GM19193 (cell line): Measurements from ENCODE around the gene CKB.

Experiments used
- POLR2A ChIP-seq: IDR thresholded peaks from 4 replicates; pipeline ENCODE4 v1.6.1; 2011; ENCODE audit not compliant: insufficient read depth, insufficient read length; ENCODE audit errors: extremely low read depth

CKB gene

DNA sequence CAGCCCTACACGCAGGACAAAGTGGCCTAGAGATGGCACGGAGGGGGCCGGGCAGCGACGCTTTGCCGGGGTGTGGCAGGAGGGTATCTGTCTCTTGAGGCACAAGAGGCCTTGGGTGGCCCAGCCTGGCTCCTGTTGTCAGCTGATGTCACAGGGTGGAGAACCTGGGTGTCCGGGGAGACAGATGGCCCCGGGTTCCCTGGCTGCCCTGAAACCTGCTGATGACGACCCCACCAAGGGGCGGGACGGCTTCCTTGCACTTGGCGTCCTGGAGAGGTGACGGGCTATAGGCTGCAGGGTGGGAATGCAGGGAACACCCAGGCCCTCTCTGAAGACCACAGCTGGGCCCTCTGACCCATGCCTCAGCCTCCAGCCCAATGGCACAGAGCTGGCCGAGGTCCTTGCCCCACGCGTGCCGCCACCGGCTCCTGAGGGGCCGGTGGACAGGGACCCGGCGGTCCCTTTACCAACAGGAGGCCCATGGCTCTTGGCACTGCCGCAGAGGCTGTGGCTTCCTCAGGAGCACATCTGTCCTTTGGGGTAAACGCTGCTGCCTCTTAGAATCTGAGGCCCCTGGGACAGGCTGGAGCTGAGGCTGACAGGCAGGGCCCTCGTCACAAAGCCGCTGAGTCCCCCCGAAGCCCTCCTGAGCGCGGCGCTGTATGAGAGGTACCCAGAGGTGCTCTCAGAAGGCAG lies 22.7 kb upstream of the CKB start:
- TF ChIP-seq POLR2A: no peak

DNA sequence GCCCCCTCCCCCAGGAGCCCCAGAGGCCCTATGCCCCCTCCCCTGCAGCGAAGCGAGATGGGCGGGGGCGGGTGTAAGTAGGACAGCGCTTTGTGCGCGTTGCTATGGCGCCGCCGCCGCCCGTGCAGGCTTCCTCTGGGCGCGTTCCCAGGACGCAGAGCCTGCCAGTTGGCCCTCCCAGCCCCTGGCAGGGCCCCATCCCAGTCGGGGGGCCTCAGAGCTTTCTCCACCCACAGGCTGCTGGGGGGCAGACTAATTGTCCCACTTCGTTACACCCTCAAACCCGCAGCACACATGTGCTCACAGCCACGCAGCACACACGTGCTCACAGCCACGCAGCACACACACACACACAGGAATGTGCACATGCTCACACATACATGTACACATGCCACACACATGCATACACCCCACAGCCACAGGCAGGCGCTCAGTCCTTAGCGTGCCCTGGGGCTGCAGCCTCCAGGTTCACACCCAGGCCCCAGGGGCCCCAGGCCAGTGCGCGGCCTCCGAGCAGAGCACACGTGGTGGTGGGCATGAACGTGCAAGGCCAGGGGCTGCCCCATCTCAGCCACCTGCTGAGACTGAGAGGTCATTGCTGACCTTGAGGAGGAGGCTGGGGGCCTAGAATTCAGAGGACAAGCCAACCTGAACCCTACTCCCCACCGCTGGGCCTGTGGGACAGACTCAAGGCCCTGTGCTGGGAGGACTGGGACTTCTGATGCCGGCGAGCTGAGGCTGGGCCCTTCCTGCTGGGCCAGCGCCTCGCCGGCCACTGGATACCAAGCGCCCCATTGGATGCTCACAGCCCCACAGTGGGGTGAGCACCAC lies 22.0 kb upstream of the CKB start:
- no peak for TF ChIP-seq POLR2A

- no peak for TF ChIP-seq POLR2A
Observed at GRCh38 chr14:103543721-103544387, 21.2 kb upstream of the CKB start.

DNA sequence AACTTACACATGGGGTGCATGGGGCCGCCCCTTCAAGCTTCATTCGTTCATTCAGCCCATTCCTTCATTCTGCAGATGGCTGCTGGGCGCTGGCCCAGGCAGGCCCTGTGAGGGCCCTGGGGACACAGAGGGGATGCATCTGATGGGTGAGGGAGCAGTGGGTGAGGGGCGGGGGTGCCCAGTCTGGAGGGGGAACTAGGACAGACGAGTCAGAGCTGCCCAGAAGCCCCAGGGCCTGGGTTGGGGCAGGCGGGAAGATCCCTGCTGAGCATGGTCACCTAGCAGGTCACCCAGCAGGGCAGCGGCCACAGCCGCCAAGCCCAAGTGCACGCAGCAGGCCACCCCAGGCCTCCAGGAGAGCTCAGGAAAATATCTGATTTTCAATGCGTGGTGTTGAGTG lies 20.5 kb upstream of the CKB start:
- TF ChIP-seq POLR2A: no peak

DNA sequence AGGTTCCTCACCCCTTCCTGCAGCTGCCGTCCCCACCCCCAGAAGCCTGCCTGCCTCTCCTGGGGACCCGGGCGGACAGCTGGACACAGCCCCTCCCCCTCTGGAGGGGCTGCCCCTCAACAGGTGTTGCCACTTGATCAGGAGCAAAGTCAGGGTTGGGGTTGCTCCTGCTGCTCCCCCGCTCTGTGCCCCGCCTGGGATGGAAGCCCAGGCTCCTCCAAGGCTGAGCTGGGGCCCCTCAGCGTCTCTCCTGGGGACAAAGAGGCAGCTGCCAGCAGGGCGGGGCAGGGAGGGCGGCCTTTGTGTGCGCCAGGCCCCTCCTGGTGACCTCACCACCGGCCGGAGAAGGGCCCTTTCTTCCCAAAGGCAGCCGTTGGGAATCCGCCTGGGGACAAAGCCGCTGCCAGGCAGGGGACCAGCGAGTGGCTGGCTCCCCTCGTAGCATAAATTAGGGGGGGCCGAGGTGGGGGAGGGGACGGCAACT lies 20.0 kb upstream of the CKB start:
- TF ChIP-seq POLR2A: no peak

DNA sequence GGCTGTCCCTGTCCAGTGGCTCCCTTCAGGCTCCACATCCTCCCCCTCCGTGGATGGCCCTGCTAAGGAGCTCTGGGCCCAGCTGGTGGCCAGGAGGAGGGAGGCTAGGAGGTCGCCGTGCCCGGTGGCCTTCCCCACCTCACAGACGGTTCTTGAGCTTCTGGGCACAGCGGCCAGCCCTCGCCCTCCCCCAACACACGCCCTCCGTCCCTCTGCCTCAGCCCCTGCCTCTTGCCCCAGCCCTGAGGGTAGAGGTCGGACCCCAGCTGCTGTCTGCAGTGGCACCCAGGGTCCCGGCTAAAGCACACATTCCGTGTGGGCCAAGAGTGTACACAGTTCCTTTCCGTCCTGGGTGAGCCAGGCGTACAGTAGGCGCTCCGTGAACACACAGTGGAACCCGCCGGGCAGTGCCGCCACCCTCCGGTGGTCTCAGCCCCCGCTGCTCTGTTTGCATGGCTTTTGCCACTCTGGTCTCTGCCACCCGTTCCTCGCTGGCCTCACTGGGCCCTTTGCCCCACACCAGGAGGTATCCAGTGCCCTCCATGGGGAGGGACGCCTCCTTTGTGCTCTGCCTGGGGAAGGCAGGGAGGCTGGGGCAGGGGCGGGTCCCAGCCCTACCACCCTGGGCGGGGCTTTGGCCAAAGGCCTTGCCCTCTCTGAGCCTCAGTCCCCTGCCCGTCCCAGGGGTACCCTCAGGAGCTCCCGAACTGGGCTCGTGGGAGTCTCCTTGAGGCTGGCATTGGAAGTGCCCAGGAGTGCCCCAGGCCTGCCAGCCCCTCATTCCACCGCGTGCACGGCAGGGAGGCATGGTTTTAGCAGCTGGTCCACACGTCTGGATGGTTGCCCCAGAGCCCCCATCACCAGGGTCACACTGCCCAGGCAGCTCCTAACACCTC lies 19.3 kb upstream of the CKB start:
- no peak for TF ChIP-seq POLR2A

DNA sequence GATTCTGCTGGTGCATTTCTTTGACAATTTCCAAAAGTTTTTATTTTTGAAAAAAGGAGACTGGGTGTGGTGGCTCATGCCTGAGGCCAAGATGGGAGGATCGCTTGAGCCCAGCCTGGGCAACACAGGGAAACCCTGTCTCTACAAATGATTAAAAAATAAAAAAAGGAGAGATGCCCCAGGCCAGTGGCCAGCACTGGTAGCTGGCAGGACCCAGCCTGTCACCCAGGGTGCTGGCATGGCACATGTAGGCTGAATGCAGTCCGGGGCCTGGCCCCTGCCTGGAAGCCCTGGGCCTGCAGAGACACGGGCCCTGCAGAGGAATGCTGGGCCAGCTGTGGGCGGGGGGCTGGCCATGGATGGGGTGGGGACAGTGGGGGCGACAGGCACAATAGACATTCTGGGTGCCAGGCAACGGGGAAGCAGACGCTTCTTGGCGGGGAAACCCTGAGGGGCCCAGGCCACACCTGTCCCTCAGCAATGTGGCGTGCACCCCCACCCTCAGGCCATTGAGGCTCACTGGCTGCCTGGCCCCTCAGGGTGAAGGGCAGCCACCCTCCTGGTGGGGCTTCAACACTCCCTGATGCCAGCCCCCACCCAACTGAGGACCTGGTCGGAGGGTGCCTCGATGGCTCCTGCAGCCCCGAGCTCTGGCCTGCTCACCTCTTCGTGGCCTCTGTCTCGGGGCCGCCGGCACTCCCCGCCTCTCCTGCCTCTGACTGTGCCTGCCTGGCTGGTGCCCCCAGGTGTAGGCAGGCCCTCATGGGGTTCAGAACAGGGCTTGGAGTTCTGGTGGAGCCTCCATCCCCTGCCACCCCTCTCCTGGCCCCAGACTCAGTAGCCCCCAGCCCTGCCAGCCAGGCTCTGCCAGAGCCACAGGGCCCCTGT lies 18.4 kb upstream of the CKB start:
- TF ChIP-seq POLR2A: no peak

GRCh38 chr14:103539056-103539825 lies 16.6 kb upstream of the CKB start:
- no peak for TF ChIP-seq POLR2A

DNA sequence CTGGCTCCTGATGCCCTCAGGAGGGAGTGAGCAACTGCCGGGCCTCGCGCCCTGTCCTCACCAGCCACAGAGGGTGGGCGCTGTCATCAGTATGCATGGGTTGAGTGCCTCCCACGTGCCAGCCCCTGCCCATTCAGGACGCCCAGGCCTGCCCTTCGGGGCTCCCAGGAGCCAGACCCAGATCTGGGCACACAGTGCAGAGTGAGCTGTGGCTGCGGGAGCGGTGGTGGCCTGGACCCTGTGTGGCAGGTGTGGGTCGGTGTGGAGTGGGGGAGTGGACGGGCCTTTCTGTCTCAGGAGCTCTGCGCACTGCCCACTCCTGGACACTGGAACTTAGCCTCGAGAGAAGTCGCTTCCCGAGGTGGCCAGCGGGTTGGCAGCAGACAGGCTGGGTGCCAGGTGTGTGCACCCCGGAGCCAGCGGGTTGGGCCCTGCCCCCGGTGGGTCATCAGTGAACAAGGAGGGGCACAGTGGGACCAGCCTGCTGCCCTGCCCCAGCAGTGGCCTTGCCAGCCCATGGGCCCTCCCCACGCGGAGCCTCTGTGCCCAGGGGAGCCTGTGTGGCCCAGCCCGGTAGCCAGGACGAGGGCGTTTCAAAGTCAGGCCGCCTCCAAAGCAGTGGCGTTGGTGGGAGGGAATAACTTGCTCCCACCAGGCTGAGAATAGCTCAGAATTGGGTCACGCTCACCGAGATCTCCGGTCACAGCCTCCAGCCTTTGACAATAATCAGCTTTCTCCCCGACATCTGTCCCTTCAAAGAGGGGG lies 15.8 kb upstream of the CKB start:
- no peak for TF ChIP-seq POLR2A

GRCh38 chr14:103537175-103537990 lies 14.8 kb upstream of the CKB start:
- peak; percentile 1 for TF ChIP-seq POLR2A

DNA sequence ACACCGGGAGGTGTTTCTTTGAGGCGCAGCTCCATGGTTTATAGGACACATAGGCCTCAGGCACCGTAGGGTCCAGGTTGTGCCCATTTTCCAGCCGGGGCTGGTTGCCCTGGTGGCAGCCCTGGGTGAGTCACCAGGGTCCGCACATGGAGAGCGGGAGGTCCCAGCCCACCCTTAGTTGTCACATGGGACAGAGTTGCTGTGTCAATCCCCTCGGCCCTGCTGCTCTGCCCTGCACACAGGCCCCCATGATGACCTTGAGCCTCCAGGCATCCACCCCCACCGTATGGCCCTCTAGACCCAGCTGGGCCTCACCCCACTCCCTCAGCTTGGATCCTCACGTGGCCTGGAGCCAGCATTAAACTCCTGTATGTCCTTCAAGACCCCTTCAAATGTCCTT lies 14.1 kb upstream of the CKB start:
- no peak for TF ChIP-seq POLR2A
